HuH-7 (cell line): ENCODE measurements around the gene CRIP1.

Source experiments
- DNase-seq: peaks from one replicate; pipeline ENCODE4 v3.0.0; 2011; ENCODE audit warnings: low spot score

Gene CRIP1

DNA sequence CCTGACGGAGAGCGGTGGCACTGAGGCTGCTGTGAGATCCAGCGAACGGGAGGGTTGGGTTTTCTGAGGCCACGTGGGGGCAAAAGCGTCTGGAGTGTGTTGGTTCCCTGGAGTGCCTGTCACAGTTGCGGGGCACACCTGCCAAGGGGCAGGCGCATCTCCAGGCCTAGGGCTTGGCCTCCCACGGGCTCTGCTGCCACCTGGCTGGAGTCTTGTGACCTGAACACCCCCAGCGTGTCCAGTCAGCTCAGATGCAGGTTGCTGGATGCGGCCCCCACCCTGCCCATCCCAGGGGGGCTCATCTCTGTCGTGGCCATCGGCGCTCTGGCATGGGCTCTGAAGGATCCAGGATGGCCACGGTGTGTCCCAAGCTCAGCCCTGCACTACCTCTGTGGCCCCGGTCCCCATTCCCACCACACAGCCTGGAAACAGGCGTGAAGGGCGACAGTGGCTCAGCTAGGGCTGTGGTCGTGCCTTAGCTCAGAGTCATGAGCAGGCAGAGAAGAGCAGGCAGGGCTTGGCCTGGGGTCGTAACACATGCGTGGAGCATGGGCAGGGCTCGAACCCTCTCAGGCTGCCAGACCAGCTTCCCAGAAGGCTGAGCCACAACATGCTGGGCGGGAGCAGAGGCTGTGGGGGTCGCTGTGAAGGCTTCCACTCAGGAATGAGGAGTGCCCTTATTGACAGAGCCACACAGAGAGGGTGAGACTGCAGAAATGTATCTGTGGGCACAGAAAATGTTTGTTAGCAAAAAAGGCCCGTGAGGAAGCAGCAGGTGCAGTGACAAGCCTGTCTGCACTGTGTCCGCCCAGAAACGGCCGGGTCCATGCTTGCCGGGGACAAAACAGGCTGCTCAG, 35.6 kb upstream of the CRIP1 start:
- no peak for DNase-seq

GRCh38 chr14:105452963-105453362, 33.7 kb upstream of the CRIP1 start:
- DNase-seq = no peak

DNA sequence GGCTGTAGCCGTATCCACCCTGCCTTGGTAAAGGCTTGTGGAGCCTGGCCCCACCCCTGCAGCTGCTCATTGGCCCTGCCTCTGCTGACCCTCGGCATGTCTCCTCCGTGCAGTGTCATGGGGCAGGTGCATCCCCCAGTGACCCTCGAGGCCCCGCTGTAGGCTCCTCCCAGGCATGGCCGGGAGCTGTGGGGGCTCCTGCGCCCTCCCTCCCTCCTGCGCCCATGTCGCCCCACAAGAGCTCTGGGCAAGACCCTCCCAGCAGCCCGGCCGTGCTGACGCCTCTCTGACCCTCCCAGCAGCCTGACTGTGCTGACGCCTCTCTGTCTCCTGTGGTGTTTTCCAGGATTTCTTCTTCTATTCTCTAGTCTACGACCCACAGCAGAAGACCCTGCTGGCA, 32.8 kb upstream of the CRIP1 start:
- DNase-seq = no peak

DNA sequence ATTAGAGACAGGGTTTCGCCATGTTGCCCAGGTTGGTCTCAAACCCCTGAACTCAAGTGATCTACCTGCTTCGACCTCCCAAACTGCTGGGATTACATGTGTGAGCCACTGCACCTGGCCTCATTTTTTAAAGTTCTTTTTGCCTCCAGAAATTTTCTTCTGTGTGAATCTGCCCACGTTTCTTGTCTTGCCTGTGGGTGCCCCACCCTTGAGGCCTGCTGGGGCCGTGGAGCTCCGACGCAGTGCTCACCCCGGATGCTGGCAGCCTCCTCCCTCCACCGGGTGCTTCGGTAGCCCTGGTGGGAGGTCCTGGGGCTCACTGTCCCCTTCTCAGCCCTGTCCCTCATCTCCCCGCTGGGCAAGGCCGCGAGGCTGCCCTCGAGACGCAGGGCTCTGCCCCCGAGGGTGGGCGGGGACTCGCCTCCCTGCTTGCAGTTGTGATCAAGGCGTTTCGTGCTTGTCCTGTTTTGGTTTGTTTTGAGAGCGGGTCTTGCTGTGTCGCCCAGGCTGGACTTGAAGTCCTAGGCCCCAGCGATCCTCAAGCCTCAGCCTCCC, 31.5 kb upstream of the CRIP1 start:
- no peak for DNase-seq

GRCh38 chr14:105455766-105456660, 30.7 kb upstream of the CRIP1 start:
- DNase-seq = no peak

GRCh38 chr14:105456736-105457617, 29.7 kb upstream of the CRIP1 start:
- no peak for DNase-seq

GRCh38 chr14:105458010-105458409, 28.7 kb upstream of the CRIP1 start:
- DNase-seq = no peak

DNA sequence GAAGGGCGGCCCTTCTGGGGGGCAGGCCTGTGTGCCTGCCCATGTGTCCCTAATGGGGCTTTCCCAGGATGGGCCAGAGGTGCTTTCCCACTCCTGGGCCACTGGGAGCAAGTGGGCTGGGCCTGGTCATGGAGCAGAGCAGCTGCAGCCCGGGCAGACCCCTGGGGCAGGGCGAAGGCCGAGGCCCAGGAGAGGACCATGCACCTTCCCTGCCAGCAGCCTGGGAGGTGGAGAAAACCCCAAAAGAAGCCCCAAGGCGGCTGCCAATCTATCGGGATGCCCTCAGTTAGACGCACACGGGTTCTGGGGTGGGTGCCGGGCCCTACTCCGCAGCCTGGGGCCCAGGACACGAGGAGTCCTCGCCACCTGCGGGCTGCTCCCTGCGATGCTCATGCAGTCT, 28.1 kb upstream of the CRIP1 start:
- no peak for DNase-seq

GRCh38 chr14:105460116-105460515, 26.6 kb upstream of the CRIP1 start:
- no peak for DNase-seq

DNA sequence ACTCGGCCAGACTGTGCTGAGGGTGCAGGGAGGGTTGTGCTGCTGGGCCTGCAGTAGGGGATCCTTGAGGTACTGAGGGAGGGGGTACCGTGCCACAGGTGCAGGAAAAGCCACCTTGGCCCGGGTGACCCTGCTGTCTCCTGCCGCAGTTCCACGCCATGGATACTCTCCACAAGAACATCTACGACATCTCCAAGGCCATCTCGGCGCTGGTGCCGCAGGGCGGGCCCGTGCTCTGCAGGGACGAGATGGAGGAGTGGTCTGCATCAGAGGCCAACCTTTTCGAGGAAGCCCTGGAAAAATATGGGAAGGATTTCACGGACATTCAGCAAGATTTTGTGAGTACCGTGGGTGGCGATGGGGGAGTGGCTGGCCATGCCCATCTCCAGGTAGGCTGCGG, 26.1 kb upstream of the CRIP1 start:
- DNase-seq = no peak

DNA sequence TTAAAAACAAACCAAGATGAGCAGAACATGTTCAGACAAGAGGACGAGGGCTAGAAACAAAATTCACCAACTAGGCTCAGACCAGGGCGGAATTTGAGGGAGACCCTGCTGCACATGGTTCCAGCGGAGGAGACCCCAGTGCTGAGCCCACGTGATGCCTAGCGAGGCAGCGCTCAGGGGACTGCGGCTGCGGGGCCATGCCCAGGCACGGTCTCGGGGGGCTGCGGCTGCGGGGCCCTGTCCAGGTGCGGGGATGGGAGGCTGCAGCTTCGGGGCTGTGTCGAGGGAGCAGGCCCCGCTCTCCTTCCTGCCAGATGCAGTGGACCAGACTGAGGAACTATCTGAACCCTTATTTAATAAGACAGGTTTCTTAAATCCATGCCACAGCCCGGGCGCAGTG, 24.8 kb upstream of the CRIP1 start:
- DNase-seq = no peak

DNA sequence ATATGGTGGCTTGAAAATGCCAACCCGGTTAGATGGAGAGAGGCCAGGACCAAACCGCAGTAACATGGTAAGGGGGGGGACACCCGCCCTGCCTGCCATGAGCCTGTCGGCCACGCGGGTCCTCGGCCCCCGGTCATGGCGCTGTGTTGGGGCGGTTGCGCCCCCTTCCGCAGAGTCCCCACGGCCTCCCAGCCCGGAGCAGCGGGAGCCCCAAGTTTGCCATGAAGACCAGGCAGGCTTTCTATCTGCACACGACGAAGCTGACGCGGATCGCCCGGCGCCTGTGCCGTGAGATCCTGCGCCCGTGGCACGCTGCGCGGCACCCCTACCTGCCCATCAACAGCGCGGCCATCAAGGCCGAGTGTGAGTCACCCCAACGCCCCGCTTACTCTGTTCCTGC, 22.2 kb upstream of the CRIP1 start:
- DNase-seq = no peak

GRCh38 chr14:105465209-105466031, 21.3 kb upstream of the CRIP1 start:
- no peak for DNase-seq

DNA sequence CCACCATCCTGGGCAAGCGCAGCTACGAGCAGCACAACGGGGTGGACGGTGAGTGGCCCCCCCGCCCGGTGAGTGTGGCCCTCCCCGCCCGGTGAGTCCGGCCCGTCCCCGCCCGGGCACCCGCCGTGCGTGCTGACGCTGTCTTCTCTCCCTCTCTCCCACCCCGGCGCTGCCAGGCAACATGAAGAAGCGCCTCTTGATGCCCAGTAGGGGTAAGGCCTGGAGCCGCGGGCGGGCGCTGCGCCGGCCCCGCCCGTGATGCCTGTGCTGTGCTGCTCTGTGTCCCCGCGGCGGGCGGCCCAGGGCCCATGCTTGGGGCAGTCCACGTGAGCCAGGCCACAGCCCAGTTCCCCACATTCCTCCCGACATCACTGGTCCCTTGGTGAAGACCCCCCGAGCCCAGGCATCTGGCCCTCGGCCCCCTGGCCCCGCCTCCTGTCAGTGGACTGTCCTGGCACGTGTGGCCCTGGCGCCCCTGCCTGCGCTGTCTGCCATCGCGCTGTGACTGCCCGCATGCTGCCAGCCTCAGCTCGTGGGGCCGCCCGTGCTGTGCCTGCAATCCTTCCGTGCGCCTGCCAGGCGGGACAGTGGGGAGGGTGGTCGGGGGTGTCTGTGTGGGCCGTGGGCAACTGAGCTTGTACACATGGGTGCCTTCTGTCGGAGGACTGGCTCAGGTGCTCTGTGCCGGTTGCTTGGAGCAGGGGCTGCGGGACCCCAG, 20.0 kb upstream of the CRIP1 start:
- DNase-seq = no peak

DNA sequence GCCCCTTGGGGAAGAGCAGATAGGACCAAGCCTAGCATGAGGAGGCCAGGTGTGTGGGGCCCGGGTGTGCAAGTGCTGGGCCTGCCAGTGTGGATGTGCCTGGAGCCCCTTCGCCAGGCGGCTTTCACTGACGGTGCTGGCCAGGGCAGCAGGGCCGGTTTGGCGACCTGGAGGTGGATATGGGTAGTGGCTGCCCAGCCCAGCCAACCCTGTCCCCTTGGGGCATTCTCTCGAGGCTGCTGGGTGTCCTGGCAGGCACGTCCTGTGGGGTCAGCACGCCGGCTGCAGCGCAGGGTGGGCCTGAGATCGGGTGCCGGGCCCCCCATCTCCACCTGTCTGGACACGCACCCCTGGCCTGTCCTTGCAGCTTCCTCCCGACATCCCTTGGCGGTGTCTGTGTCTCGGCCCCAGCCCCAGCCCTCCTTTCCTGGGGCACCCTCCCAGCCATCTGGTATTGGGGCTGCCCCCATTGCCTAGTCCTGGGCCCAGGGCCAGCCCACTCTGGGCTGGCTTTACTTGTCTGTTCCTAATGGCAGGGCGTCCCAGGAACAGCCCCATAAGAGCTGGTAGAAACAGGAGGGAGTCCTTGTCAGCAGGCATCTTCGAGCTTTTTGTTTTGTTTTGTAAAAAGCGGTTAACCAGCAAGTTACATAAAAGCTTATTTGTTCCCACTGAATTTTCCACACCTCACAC, 19.3 kb upstream of the CRIP1 start:
- no peak for DNase-seq

- DNase-seq = no peak
Measured at GRCh38 chr14:105467942-105468471, 18.7 kb upstream of the CRIP1 start.

- DNase-seq = no peak
Measured at GRCh38 chr14:105468621-105469241, 18.0 kb upstream of the CRIP1 start.

- no peak for DNase-seq
Measured at GRCh38 chr14:105469456-105470349, 17.0 kb upstream of the CRIP1 start.
